GM18909 (cell line): Measurements from ENCODE around the gene SCN1B.
"Not testable (repeated sequence)": the region's sequence is repeated elsewhere in the genome, so short reads cannot be mapped to it uniquely, and the experiment has no call there.

Experiments
- ATAC-seq: cut with Tn5 transposase; IDR thresholded peaks from one replicate; pipeline ENCODE4 v1.9.1; 2021; ENCODE audit warnings: mild to moderate bottlenecking; ENCODE audit not compliant: unreplicated experiment, poor library complexity

SCN1B gene

DNA sequence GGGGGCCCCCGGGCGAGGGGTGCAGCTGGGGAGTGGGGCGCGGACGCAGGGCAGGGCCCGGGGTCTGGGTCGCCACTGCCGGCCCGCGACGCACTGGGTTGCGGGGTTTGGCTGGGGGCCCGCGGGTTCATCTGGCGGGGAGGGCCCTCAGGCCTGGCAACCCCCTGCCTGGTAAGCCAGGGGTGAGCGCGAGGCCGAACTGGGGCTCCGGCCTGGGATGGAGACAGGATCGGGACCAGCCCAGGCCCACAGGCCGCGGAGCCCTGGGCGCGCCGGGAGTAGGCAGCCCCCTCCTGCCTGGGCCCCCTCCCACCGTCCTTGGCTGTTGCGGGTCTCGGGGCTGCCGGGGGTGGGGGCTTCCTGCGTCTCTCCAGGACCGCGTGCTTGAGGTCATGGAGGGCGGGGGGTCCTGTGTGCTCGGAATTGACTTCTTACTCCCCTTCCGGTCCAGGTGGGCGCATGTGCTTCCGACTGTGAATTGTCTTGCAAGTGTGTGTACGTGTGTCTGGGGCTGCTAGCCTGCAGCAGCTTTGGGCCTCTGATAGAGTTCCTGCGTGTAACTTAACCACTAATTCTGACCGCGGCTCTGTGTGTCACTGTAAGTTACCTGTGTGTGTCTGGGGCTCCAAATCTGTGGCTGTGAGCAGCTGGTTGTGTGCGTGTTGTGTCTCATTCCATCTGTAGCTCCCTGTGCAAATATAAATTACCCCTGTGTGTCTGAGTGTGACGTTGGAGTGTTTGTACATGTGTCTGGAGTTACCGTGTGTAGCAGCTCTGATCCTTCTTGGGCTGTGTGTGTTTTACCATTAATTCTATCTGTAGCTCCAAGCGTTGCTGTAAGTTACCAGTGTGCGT, 29.4 kb upstream of the SCN1B start:
- no peak for ATAC-seq

DNA sequence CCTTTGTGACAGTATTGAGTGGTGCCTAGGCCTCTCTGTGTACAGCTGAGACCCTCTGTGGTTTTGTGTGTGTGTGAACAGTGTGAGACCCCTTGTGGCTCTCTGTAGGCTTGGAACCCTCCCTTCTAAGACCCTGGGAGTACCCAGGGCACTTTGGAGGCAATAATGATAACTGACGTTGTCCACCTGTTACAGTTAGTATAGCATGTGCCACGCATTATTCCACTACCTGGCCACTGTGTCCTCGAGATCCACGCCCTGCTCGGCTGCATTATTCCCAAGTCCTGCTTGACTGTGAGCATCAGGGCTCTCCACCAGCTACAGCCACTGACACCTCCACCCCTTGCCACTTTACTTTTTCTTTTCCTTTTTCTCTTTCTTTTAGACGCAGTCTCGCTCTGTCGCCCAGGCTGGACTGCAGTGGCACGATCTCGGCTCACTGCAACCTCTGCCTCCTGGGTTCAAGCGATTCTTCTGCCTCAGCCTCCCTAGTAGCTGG, 28.2 kb upstream of the SCN1B start:
- ATAC-seq = no peak

DNA sequence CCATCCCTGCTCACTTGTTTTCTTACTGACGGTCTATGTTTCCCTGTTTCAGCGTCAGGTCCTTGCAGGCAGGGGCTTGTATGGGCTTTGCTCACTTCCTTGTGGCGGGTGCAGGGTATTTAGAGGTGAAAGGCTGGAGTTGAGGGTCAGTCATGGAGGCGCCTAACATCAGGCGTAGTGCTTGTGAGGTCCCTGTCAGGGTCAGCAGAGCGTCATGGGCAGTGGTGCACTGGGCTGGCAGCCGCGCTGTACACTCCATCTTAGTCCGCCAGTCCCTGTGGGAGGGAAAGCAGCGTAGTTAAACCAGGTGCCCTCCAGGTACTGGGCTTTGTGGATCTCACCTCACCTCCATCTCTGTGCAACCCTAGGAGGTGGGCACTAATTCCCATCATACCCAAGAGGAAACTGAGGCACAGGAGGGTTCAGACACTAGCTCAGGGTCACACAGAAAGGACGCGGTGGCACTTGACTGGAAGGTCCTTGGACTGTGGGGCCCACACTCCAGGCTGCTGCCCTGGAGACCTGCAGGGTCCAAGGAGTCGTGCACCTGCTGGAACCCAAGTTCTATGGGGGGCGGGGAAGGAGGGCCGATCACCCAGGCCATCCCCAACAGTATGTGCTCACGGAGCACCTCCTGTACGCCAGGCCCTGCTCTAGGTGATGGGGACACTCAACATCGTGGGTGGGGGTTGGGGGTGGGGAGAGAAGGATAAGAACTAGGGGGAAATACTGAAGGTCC, 25.6 kb upstream of the SCN1B start:
- no peak for ATAC-seq

DNA sequence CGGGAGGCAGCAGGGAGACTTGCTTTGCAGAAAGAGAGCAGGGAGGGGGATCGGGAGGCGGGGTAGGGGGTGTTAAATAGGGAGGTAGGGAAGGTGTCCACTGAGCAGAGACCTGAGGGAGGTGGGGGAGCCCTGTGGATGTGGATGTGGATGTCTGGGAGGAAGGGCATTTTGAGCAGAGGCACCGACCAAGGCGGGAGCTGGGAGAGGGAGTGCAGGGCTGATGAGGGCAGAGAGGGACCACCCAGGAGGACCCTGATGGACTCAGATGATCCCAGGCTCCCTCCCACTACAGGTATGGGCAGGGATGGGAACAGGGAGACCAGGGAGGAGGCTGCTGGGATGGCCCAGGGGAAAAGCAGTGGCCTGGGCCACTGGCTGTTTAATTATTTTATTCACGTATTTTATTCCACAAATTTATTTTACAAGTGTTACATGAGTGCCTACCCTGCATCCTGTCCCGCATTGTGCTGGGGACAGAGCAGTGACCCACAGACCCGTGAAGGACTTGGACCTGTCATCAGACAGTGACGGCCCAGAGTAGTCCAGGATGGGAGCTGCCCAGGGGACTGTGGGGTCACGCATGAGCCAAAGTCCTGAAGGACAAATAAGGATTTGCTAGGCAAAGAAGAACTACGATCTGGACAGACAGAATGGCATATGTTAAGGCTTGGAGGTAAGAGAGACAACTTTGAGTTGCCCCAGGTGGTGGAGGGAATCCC, 24.9 kb upstream of the SCN1B start:
- ATAC-seq = no peak

DNA sequence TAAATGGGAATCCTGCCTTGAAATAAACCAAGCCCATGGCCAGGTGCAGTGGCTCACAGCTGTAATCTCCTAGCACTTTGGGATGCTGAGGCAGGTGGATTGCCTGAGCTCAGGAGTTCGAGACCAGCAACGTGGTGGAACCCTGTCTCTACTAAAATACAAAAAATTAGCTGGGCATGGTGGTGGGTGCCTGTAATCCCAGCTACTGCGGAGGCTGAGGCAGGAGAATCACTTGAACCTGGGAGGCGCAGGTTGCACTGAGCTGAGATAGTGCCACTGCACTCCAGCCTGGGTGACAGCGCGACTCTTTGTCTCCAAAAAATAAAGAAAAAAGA, 24.3 kb upstream of the SCN1B start:
- not testable (repeated sequence) for ATAC-seq

DNA sequence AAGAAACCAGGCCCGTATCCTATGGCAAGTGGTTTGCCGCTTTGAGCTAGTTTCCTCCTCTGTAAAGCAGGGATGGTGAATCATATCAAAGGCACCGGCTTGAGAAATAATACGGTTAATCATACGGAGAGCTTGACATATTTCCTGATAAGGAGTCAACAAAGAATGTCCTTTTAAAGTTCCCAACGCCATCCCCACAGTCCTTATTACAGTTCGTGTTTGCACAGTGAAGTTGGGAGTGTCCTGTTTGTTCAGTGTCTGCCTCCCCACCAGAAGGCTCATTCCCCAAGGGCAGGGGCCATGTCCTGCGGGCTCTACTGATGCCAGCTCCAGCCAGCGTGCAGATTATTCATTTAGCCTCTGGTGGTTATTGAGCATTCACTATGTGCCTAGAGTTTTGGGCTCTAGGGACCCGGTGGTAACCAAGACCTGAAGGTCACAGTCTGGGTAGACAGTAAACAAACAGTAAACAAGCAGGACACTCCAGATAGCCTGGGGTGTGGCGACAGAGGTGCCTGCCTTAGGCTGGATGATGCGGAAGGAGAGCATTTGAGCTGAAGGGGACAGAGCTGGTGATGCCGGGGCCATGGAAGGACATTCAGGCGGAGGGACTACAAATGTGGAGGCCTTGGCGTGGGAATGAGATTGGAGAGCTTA, 23.8 kb upstream of the SCN1B start:
- ATAC-seq = no peak

DNA sequence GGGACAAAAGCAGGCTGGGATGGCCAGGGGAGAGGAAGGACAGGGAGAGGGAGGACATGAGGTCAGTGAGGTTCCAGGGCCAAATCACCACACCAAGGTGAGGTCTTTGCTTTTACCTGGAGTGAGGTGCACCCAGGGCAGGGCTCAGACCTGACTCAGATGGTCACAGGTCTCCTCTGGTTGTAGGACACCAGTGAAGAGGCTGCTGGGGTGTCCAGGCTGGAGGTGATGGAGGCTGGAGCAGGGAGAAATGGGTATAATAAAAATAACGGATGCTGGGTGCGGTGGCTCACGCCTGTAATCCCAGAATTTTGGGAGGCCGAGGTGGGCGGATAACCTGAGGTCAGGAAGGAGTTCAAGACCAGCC, 23.3 kb upstream of the SCN1B start:
- ATAC-seq = no peak

DNA sequence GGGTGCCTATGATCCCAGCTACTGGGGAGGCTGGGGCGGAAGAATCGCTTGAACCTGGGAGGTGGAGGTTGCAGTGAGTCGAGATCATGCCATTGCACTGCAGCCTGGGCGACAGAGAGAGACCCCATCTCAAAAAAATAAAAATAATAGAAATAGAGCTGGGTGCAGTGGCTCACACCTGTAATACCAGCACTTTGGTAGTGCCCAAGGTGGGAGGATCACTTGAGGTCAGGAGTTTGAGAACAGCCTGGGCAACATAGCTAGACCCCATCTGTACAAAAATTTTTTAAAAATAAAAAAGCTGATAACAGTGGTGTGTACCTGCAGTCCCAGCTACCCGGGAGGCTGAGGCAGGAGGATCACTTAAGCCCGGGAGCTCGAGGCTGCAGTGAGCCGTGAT, 22.8 kb upstream of the SCN1B start:
- not testable (repeated sequence) for ATAC-seq

DNA sequence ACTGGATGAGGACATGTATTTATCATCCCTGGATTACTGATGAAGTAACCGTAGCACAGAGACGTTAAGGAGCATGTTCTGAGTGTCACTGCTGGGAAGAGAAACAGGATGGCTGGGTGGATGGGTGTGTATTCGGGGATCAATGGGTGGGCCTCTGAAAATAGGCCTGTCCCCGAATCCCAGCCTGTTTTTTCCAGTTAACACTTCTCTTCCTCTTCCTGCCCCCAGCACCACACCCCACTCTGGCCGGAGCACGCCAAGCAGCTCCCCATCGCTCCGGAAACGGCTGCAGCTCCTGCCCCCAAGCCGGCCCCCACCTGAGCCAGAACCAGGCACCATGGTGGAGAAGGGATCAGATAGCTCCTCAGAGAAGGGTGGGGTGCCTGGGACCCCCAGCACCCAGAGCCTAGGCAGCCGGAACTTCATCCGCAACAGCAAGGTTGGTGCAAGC, 21.4 kb upstream of the SCN1B start:
- no peak for ATAC-seq

DNA sequence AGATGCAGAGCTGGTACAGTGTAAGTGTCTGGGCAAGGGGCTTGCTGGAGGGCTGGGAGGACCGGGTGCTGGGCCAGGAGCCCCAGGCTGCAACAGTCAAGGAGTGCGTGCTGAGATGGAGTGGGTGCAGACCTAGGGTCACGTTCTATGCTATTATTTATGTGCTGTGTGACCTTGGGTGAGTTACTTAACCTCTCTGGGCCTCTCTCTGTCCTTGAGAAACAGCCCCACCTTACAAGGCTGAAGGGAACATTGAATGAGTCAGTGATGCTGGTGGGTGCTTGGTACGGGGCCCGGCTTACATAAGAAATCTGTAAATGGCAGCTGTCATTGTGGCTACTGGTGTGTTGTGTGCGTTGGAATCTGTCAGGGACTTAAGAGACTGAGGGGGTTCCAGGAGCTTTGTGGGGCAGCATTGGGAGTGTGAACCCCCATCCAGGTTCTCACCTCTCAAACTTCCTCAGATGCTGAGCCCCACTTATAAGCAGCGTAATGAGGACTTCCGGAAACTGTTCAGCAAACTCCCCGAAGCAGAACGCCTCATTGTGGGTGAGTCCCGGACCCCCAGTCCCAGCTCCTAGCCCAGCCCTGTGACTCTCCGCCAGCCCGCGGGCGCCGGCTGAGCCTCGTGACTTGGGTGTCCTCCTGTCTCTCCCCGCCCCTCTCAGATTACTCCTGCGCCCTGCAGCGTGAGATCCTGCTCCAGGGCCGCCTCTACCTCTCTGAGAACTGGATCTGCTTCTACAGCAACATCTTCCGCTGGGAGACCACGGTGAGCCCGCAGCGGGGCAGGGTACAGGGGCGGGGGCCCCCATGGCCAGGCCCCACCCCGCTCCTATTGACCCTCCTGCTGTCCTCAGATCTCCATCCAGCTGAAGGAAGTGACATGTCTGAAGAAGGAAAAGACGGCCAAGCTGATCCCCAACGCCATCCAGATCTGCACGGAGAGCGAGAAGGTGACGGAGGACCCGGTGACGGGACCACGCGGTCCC, 20.6 kb upstream of the SCN1B start:
- no peak for ATAC-seq

DNA sequence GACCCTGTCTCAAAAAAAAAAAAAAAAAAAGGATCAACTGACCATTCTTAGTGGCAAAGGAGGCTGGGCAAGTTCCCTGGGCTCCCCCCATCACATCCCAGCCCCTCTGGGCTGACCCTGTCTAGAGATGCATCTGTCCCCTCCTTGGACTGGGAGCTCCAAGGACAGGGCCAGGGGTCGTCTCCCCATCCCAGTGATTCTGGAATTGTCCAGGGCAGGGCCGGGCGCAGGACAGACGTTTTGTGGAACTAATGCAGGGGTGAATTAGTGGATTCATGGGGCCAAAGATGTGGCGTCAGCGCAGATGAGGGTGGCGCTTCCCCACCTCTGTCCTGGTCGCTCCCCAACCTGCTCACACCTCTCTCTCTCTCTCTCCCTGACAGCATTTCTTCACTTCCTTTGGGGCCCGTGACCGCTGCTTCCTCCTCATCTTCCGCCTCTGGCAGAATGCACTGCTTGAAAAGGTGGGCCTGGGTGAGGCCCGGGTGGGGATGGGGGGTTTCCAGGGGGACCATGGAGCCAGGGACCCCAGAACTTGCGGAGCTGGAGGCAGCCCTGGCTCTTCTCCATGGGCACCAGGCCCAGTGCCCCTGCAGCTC, 19.1 kb upstream of the SCN1B start:
- ATAC-seq = no peak

DNA sequence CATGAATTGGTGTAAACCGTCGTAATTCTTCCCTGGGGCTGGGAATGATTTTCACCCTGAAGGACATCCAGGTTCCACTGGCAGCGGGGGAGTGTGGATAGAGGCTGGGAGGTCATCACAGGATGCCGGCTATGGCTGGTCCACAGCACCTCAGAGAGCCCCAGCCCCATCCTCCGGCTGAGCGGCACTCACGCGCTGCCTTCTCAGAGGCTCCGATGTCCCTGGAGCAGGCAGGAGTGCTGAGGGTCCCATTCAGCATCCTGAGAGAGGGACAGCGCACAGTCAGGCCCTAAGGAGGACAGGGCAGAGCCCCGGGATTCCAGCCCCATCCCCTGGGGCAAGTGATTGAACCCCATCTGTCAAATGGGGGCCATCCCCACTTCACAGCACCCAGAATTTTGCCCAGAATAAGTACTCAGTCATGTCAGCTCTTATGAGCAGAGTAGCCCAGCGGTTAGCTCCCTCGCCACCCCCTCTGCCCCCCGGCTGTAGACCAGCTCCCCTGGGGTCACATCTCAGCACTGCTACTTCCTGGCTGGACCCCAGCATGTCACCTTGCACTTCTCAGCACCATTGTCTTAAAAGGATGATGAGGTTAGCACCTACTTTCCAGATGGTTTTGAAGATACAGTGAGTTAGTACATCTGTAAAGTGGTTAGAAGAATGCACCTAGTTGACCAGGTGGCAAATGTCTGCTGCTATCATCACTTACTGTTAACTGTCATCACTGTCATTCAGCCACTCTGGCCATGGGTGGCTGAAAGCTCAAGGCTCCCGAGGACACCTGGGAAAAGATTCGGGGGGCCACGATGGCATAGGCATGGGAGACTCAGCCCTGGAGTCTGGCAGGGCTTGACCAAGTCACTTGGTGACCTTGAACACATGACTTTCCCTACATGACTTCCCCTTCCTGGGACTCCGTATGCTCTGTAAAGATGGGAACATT, 18.3 kb upstream of the SCN1B start:
- ATAC-seq = no peak

DNA sequence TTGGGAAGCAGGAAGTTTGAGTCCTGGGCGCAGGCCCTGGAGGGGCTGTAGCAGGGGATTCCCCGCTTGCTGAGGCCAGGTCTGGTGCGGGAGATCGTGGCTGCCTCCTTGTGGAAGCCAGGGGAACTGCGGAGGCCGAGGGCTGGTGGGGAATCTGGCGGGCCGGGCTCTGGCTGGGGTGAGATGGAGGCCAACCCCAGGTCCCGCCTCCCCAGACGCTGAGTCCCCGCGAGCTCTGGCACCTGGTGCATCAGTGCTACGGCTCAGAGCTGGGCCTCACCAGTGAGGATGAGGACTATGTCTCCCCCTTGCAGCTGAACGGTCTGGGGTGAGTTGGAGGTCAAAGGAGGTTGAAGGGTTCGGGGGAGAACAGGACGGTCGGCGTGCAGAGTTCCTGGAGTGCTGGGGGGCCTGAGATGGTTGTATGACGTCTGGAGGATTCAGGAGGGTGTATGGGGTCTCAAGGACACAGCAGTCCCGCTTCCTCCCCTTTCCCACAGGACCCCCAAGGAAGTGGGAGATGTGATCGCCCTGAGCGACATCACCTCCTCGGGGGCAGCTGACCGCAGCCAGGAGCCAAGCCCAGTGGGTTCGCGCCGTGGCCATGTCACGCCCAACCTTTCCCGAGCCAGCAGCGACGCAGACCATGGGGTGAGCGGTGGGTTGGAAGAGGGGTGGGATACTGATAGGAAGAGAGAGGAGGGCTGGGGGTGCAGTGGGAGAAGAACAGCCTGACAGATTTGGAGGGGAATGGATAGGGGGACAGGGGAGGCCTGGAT, 17.0 kb upstream of the SCN1B start:
- no peak for ATAC-seq

DNA sequence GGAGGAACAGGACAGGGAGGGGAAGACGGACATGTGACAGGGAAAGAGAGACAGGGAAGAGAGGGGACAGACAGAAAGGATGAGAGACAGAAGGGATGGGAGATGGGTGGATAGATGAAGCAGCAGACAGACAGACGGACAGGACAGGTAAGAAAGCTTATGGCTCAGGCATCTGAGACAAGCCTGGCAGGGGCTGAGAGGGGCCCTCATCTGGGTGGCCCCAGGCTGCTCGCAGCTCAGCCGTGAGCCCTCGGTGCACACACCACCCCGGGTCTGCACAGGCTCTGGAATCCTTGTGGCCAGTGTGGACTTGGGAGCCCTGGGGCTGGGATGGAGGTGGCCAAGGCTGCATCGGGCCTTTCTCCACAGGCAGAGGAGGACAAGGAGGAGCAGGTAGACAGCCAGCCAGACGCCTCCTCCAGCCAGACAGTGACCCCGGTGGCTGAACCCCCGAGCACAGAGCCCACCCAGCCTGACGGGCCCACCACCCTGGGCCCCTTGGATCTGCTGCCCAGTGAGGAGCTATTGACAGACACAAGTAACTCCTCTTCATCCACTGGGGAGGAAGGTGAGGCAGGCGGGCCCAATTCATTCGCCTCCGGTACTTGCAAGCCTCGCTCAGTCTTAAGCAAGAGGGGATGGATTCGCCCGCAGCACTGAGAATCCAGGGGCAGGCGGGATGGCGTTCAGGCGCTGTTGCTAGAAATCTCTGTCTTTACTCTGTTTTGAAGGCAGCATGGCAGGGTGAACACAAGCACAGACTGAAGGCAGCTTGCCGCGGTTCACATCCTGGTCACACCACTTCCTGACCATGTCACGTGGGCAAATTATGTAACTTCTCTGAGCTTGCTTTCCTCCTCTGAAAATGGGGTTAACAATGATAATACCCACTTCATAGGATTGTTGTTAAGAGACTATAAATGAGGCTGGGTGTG, 16.2 kb upstream of the SCN1B start:
- ATAC-seq = no peak

DNA sequence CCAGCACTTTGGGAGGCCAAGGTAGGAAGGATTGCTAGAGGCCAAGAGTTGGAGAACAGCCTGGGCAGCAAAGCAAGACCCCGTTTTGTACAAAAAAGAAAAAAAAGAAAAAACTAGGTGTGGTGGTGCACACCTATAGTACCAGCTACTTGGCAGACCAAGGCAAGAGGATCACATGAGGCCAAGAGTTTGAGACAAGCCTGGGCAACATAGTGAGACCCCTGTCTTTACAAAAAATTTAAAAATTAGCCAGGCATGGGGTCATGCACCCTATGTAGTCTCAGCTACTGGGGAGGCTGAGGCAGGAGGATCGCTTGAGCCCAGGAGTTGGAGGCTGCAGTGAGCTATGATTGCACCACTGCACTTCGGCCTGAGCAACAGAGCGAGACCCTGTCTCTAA, 15.5 kb upstream of the SCN1B start:
- ATAC-seq = not testable (repeated sequence)
